Left kidney (tissue), 2 donors: ENCODE results near the gene MAP3K1. TPM values are rescaled to one million over a fixed set of nuclear protein-coding genes. Genes with fewer than 3 reads are reported as not detected.
"Not testable (repeated sequence)": the region's sequence is repeated elsewhere in the genome, so short reads cannot be mapped to it uniquely, and the experiment has no call there.

Experiments
- DNase-seq: peaks from one replicate; pipeline ENCODE4 v3.0.0-alpha.2; 2013
- polyA plus RNA-seq: library from polyadenylated mRNA; unstranded; fragments of 120-200 nt; gene quantifications from one replicate; pipeline ENCODE4 v1.2.1, GENCODE V29; 2013; ENCODE audit not compliant: insufficient read length

The MAP3K1 gene
- polyA plus RNA-seq, 1 donor, result 103 TPM

- DNase-seq, result peak; percentile 28
Measured at GRCh38 chr5:56815658-56816545, 553 bp downstream of the MAP3K1 start.

- peak; percentile 59 for DNase-seq
Measured at GRCh38 chr5:56816546-56817081, 1.3 kb downstream of the MAP3K1 start.

- DNase-seq, result peak; percentile 24
Measured at GRCh38 chr5:56817263-56818014, 2.1 kb downstream of the MAP3K1 start.

- DNase-seq, result peak; percentile 42
Measured at GRCh38 chr5:56818450-56819037, 3.2 kb downstream of the MAP3K1 start.

GRCh38 chr5:56819060-56819881 lies 3.9 kb downstream of the MAP3K1 start:
- DNase-seq, result no peak

- not testable (repeated sequence) for DNase-seq
Measured at GRCh38 chr5:56821868-56822267, 6.5 kb downstream of the MAP3K1 start.

GRCh38 chr5:56822981-56823380 lies 7.6 kb downstream of the MAP3K1 start:
- DNase-seq, result no peak

- DNase-seq, result no peak
Measured at GRCh38 chr5:56824019-56824418, 8.7 kb downstream of the MAP3K1 start.

GRCh38 chr5:56825222-56825824 lies 10.0 kb downstream of the MAP3K1 start:
- no peak for DNase-seq

- no peak for DNase-seq
Measured at GRCh38 chr5:56827049-56827448, 11.7 kb downstream of the MAP3K1 start.

- DNase-seq, result no peak
Measured at GRCh38 chr5:56827924-56828323, 12.6 kb downstream of the MAP3K1 start.

GRCh38 chr5:56829137-56829908 lies 14.0 kb downstream of the MAP3K1 start:
- DNase-seq, result no peak

- DNase-seq, result no peak
Measured at GRCh38 chr5:56831773-56832172, 16.4 kb downstream of the MAP3K1 start.

- no peak for DNase-seq
Measured at GRCh38 chr5:56833325-56833724, 18.0 kb downstream of the MAP3K1 start.

GRCh38 chr5:56837381-56837780 lies 22.0 kb downstream of the MAP3K1 start:
- no peak for DNase-seq

- no peak for DNase-seq
Measured at GRCh38 chr5:56837956-56838355, 22.6 kb downstream of the MAP3K1 start.

GRCh38 chr5:56838409-56839039 lies 23.2 kb downstream of the MAP3K1 start:
- DNase-seq, result peak; percentile 71

GRCh38 chr5:56839062-56839461 lies 23.7 kb downstream of the MAP3K1 start:
- DNase-seq, result no peak

GRCh38 chr5:56840597-56840996 lies 25.2 kb downstream of the MAP3K1 start:
- DNase-seq, result no peak

- no peak for DNase-seq
Measured at GRCh38 chr5:56845277-56845676, 29.9 kb downstream of the MAP3K1 start.
